Activated naive CD8-positive, alpha-beta T cell treated with anti-CD3 and anti-CD28 coated beads, Interleukin-2, amount 50 U/mL, for 24 hours (primary cell): ENCODE measurements around the gene MSX2.

ENCODE experiments used
- ATAC-seq: fragments of 150-1000 bp; cut with Tn5 transposase; one replicate; pipeline ENCODE4 v1.10.0; 2021
- DNase-seq: peaks from one replicate; pipeline ENCODE4 v3.0.0; 2021
- H3K27ac Mint-ChIP-seq: one replicate; pipeline ENCODE4 v1.8.0; 2021; ENCODE audit warnings: mild to moderate bottlenecking, mixed read lengths
- H3K27me3 Mint-ChIP-seq: one replicate; pipeline ENCODE4 v1.8.0; 2021; ENCODE audit warnings: mixed read lengths
- H3K36me3 Mint-ChIP-seq: one replicate; pipeline ENCODE4 v1.8.0; 2021; ENCODE audit warnings: low read depth, mixed read lengths
- H3K4me1 Mint-ChIP-seq: one replicate; pipeline ENCODE4 v1.8.0; 2021; ENCODE audit warnings: mixed read lengths
- H3K4me3 Mint-ChIP-seq: one replicate; pipeline ENCODE4 v1.8.0; 2021; ENCODE audit warnings: mild to moderate bottlenecking, moderate library complexity, mixed read lengths
- H3K9me3 Mint-ChIP-seq: one replicate; pipeline ENCODE4 v1.8.0; 2021; ENCODE audit warnings: mixed read lengths

MSX2 gene

GRCh38 chr5:174723979-174724483 is 351 bp upstream of the MSX2 start:
- Mint-ChIP-seq H3K9me3 (no peaks in the 10 kb centered on the region), H3K4me1 (peaks cover 7% of the 10 kb centered on the region), H3K27me3 (peaks cover 86% of the 10 kb centered on the region), H3K4me3 (peak overlapping the region; percentile 57), H3K27ac (no peak overlapping the region), H3K36me3 (no peaks in the 10 kb centered on the region)
- DNase-seq (no peak), ATAC-seq (no peak)

- no peaks in the 10 kb centered on the region for H3K9me3 Mint-ChIP-seq
- DNase-seq (no peak), ATAC-seq (no peak)
- peaks cover 83% of the 10 kb centered on the region for H3K27me3 Mint-ChIP-seq
- peaks cover 7% of the 10 kb centered on the region for H3K4me1 Mint-ChIP-seq
- no peak overlapping the region for H3K4me3 Mint-ChIP-seq
- H3K36me3 Mint-ChIP-seq: no peaks in the 10 kb centered on the region
- no peak overlapping the region for H3K27ac Mint-ChIP-seq
Observed at GRCh38 chr5:174725261-174725990, 1.0 kb downstream of the MSX2 start.

- Mint-ChIP-seq H3K4me1 (peaks cover 7% of the 10 kb centered on the region), H3K4me3 (no peak overlapping the region), H3K9me3 (no peaks in the 10 kb centered on the region), H3K27me3 (peaks cover 84% of the 10 kb centered on the region), H3K36me3 (no peaks in the 10 kb centered on the region), H3K27ac (no peak overlapping the region)
- no peak for ATAC-seq
- DNase-seq: no peak
Observed at GRCh38 chr5:174725991-174726601, 1.7 kb downstream of the MSX2 start.

GRCh38 chr5:174726916-174727793 is 2.8 kb downstream of the MSX2 start:
- ATAC-seq: no peak
- H3K36me3 Mint-ChIP-seq: no peaks in the 10 kb centered on the region

GRCh38 chr5:174727794-174728680 is 3.7 kb downstream of the MSX2 start:
- Mint-ChIP-seq H3K4me3 (no peak overlapping the region), H3K36me3 (no peaks in the 10 kb centered on the region), H3K27me3 (peaks cover 81% of the 10 kb centered on the region), H3K9me3 (no peaks in the 10 kb centered on the region), H3K4me1 (peaks cover 7% of the 10 kb centered on the region), H3K27ac (no peak overlapping the region)
- ATAC-seq (no peak), DNase-seq (no peak)

More at GRCh38 chr5:174726916-174727793, 2.8 kb downstream of the MSX2 start:
- DNase-seq: no peak
- Mint-ChIP-seq H3K27ac (no peak overlapping the region), H3K4me1 (peaks cover 7% of the 10 kb centered on the region), H3K27me3 (peaks cover 81% of the 10 kb centered on the region), H3K4me3 (no peak overlapping the region), H3K9me3 (no peaks in the 10 kb centered on the region)

- Mint-ChIP-seq H3K4me3 (no peak overlapping the region), H3K27ac (no peak overlapping the region), H3K27me3 (peaks cover 81% of the 10 kb centered on the region), H3K4me1 (peaks cover under 1% of the 10 kb centered on the region), H3K36me3 (no peaks in the 10 kb centered on the region), H3K9me3 (no peaks in the 10 kb centered on the region)
- ATAC-seq (no peak), DNase-seq (no peak)
Observed at GRCh38 chr5:174729075-174729680, 4.8 kb downstream of the MSX2 start.

- Mint-ChIP-seq H3K36me3 (no peaks in the 10 kb centered on the region), H3K9me3 (no peaks in the 10 kb centered on the region), H3K4me1 (peaks cover 2% of the 10 kb centered on the region), H3K27me3 (peaks cover 86% of the 10 kb centered on the region), H3K4me3 (no peak overlapping the region), H3K27ac (no peak overlapping the region)
- no peak for DNase-seq
- ATAC-seq: no peak
Observed at GRCh38 chr5:174731214-174732035, 7.0 kb downstream of the MSX2 start.

- H3K36me3 Mint-ChIP-seq: no peaks in the 10 kb centered on the region
- H3K4me3 Mint-ChIP-seq: no peak overlapping the region
- peaks cover 2% of the 10 kb centered on the region for H3K4me1 Mint-ChIP-seq
- H3K9me3 Mint-ChIP-seq: no peaks in the 10 kb centered on the region
- DNase-seq (no peak), ATAC-seq (no peak)
- peaks cover 88% of the 10 kb centered on the region for H3K27me3 Mint-ChIP-seq
- H3K27ac Mint-ChIP-seq: no peak overlapping the region
Observed at GRCh38 chr5:174732036-174733020, 7.9 kb downstream of the MSX2 start.

- ATAC-seq (no peak), DNase-seq (no peak)
- H3K4me3 Mint-ChIP-seq: no peak overlapping the region
- H3K9me3 Mint-ChIP-seq: no peaks in the 10 kb centered on the region
- no peak overlapping the region for H3K27ac Mint-ChIP-seq
- H3K36me3 Mint-ChIP-seq: no peaks in the 10 kb centered on the region
- H3K27me3 Mint-ChIP-seq: peaks cover 87% of the 10 kb centered on the region
- H3K4me1 Mint-ChIP-seq: peaks cover 2% of the 10 kb centered on the region
Observed at GRCh38 chr5:174733091-174733690, 8.8 kb downstream of the MSX2 start.

GRCh38 chr5:174733836-174734235 is 9.5 kb downstream of the MSX2 start:
- Mint-ChIP-seq H3K9me3 (no peaks in the 10 kb centered on the region), H3K36me3 (no peaks in the 10 kb centered on the region), H3K4me1 (peaks cover 2% of the 10 kb centered on the region), H3K27me3 (peaks cover 83% of the 10 kb centered on the region), H3K4me3 (no peak overlapping the region), H3K27ac (no peak overlapping the region)
- ATAC-seq (no peak), DNase-seq (no peak)

- ATAC-seq: no peak
- H3K9me3 Mint-ChIP-seq: no peaks in the 10 kb centered on the region
- peaks cover 76% of the 10 kb centered on the region for H3K27me3 Mint-ChIP-seq
- H3K27ac Mint-ChIP-seq: no peak overlapping the region
- no peak for DNase-seq
- peaks cover 2% of the 10 kb centered on the region for H3K4me1 Mint-ChIP-seq
- H3K4me3 Mint-ChIP-seq: no peak overlapping the region
- H3K36me3 Mint-ChIP-seq: no peaks in the 10 kb centered on the region
Observed at GRCh38 chr5:174734571-174735497, 10.5 kb downstream of the MSX2 start.
